ENCODE measurements around the gene MRPL40. TPM values are rescaled to one million over a fixed set of nuclear protein-coding genes. Genes with fewer than 3 reads are reported as not detected.

Gene MRPL40
- polyA plus RNA-seq, 1 donor from 2014 or later, result 32.5 TPM

DNA sequence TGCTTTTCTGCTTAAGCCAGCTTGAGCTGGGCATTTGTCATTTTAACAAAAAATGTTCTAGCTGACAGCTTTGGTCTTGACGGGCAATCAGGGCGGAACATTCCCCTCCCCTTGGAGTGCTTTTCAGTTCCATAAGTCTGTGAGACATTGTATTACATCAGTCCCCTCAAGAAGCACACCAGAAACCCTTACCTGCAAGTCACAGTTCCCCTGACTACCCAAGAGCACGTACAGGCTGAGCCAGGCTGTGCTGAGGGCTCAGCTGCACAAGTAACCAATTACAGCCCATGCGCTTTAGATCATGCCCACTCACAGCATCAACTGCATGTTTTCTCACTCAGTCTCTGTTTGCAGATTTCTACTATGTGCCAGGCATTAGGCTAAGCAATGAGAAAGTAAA lies 19.9 kb upstream of the MRPL40 start:
- Histone ChIP-seq H3K27ac (ENCODE audit: low read length) (no peak overlapping the region), H3K9me3 (ENCODE audit: low read length) (no peaks in the 10 kb centered on the region), H3K4me3 (ENCODE audit: low read length) (no peak overlapping the region), H3K36me3 (ENCODE audit: insufficient read depth, low read length) (peaks cover 6% of the 10 kb centered on the region), H3K9ac (ENCODE audit: low read length) (no peak overlapping the region), H2AFZ (ENCODE audit: low read depth, low read length) (no peak overlapping the region), H3K4me2 (ENCODE audit: low read length) (no peak overlapping the region), H3K79me2 (replicated peaks; ENCODE audit: insufficient read depth, low read length) (peaks cover 36% of the 10 kb centered on the region), H3K27me3 (ENCODE audit: insufficient read depth, low read depth, low read length) (no peaks in the 10 kb centered on the region), H3K9me2 (ENCODE audit: insufficient read depth, low read length) (no peaks in the 10 kb centered on the region), H4K20me1 (ENCODE audit: insufficient read depth) (no peaks in the 10 kb centered on the region), H3F3A (ENCODE audit: insufficient read depth, low read length, poor library complexity, severe bottlenecking) (no peaks in the 10 kb centered on the region)
- TF ChIP-seq EZH2 (IDR thresholded peaks at IDR 0.05; ENCODE audit: borderline replicate concordance, insufficient read depth, low read length, poor library complexity, severe bottlenecking) (no peak), RAD21 (conservative IDR thresholded peaks at IDR 0.05) (no peak), EP300 (conservative IDR thresholded peaks at IDR 0.05; ENCODE audit: poor library complexity, severe bottlenecking) (no peak), MXI1 (conservative IDR thresholded peaks at IDR 0.05; ENCODE audit: poor library complexity, severe bottlenecking) (no peak), POLR2AphosphoS5 (IDR thresholded peaks at IDR 0.05) (no peak)

DNA sequence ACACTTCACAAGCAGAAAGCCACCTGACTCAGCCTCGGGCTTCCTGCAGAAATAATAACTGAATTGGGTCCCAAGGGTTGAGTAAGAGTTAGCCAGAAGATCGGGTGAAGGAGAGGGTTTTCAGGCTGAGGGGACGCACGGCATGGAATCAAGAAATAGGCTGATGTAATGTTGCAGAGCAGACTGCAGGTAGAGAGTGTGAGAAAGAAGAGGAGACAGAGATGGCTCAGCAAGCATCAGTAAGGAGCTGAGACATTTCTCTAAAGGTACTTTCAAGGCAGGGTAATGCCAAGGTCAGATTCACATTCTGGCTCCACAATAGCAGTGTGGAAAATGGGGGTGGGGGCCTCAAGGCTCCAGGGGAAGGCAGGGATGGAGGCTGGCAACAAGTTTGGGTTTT lies 19.4 kb upstream of the MRPL40 start:
- H3K27ac ChIP-seq (ENCODE audit: low read length), result no peak overlapping the region

More for the DNA sequence above, 19.4 kb upstream of the MRPL40 start:
- H3K79me2 ChIP-seq (replicated peaks; ENCODE audit: insufficient read depth, low read length), result peaks cover 40% of the 10 kb centered on the region
- no peaks in the 10 kb centered on the region for H3K9me3 ChIP-seq (ENCODE audit: low read length)
- H3F3A ChIP-seq (ENCODE audit: insufficient read depth, low read length, poor library complexity, severe bottlenecking), result no peaks in the 10 kb centered on the region
- no peak overlapping the region for H3K4me3 ChIP-seq (ENCODE audit: low read length)
- H3K27me3 ChIP-seq (ENCODE audit: insufficient read depth, low read depth, low read length), result no peaks in the 10 kb centered on the region
- no peak overlapping the region for H3K9ac ChIP-seq (ENCODE audit: low read length)
- H3K4me2 ChIP-seq (ENCODE audit: low read length), result no peak overlapping the region
- TF ChIP-seq EP300 (conservative IDR thresholded peaks at IDR 0.05; ENCODE audit: poor library complexity, severe bottlenecking) (no peak), TAF1 (IDR thresholded peaks at IDR 0.05; ENCODE audit: low read depth) (no peak), MXI1 (conservative IDR thresholded peaks at IDR 0.05; ENCODE audit: poor library complexity, severe bottlenecking) (no peak), EZH2 (IDR thresholded peaks at IDR 0.05; ENCODE audit: borderline replicate concordance, insufficient read depth, low read length, poor library complexity, severe bottlenecking) (no peak), SMC3 (conservative IDR thresholded peaks at IDR 0.05; ENCODE audit: poor library complexity) (no peak), POLR2AphosphoS5 (IDR thresholded peaks at IDR 0.05) (no peak), RAD21 (conservative IDR thresholded peaks at IDR 0.05) (no peak)
- TF ChIP-seq, protein P1, sequence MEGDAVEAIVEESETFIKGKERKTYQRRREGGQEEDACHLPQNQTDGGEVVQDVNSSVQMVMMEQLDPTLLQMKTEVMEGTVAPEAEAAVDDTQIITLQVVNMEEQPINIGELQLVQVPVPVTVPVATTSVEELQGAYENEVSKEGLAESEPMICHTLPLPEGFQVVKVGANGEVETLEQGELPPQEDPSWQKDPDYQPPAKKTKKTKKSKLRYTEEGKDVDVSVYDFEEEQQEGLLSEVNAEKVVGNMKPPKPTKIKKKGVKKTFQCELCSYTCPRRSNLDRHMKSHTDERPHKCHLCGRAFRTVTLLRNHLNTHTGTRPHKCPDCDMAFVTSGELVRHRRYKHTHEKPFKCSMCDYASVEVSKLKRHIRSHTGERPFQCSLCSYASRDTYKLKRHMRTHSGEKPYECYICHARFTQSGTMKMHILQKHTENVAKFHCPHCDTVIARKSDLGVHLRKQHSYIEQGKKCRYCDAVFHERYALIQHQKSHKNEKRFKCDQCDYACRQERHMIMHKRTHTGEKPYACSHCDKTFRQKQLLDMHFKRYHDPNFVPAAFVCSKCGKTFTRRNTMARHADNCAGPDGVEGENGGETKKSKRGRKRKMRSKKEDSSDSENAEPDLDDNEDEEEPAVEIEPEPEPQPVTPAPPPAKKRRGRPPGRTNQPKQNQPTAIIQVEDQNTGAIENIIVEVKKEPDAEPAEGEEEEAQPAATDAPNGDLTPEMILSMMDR (IDR thresholded peaks at IDR 0.05; ENCODE audit: poor library complexity, severe bottlenecking), result no peak
- TF ChIP-seq, protein P2, sequence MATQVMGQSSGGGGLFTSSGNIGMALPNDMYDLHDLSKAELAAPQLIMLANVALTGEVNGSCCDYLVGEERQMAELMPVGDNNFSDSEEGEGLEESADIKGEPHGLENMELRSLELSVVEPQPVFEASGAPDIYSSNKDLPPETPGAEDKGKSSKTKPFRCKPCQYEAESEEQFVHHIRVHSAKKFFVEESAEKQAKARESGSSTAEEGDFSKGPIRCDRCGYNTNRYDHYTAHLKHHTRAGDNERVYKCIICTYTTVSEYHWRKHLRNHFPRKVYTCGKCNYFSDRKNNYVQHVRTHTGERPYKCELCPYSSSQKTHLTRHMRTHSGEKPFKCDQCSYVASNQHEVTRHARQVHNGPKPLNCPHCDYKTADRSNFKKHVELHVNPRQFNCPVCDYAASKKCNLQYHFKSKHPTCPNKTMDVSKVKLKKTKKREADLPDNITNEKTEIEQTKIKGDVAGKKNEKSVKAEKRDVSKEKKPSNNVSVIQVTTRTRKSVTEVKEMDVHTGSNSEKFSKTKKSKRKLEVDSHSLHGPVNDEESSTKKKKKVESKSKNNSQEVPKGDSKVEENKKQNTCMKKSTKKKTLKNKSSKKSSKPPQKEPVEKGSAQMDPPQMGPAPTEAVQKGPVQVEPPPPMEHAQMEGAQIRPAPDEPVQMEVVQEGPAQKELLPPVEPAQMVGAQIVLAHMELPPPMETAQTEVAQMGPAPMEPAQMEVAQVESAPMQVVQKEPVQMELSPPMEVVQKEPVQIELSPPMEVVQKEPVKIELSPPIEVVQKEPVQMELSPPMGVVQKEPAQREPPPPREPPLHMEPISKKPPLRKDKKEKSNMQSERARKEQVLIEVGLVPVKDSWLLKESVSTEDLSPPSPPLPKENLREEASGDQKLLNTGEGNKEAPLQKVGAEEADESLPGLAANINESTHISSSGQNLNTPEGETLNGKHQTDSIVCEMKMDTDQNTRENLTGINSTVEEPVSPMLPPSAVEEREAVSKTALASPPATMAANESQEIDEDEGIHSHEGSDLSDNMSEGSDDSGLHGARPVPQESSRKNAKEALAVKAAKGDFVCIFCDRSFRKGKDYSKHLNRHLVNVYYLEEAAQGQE (IDR thresholded peaks at IDR 0.05; ENCODE audit: borderline replicate concordance), result no peak
- no peaks in the 10 kb centered on the region for H3K9me2 ChIP-seq (ENCODE audit: insufficient read depth, low read length)
- H4K20me1 ChIP-seq (ENCODE audit: insufficient read depth), result no peaks in the 10 kb centered on the region
- peaks cover 6% of the 10 kb centered on the region for H3K36me3 ChIP-seq (ENCODE audit: insufficient read depth, low read length)
- H2AFZ ChIP-seq (ENCODE audit: low read depth, low read length), result no peak overlapping the region
